GM19099 (cell line): ENCODE data around the gene ST8SIA1.

ENCODE experiments used
- POLR2A ChIP-seq: IDR thresholded peaks from 3 replicates; pipeline ENCODE4 v1.6.1; 2011; ENCODE audit warnings: low read depth; ENCODE audit not compliant: insufficient read length; ENCODE audit errors: extremely low read depth

The ST8SIA1 gene

DNA sequence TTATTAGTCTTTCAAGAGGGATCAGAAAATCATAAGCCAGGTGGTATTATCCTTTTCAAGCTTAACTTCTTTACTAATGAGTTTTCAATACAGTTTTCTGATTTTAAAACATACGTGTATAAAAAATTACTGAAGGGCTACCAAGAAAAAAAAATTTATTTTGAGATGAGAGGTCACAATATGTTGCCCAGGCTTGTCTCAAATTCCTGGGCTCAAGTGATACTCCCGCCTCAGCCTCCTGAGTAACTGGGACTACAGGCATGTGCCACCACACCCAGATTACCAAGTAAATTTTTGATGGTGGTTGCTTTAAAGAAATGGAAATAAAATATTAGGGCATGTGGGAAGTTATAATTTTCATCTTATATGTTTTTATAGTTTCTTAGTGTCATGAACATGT, 26.7 kb downstream of the ST8SIA1 start:
- no peak for TF ChIP-seq POLR2A

DNA sequence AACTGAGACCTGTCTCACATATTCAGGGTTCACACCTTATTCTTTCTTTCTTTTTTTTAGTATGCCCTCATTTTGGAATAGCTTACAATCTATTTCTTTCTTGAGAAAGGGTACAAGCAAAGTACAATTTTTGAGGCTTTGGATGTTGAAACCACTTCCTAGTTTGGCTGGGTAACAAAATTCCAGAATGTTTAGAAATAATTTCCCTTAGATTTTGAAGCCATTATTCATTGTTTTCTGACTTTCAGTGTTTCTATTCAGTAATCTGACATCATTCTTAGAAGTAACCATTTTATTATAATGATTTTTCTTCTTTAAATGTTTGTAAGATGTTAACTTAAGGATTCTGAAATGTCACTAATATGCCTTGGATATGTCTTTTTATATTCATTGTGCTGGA, 28.2 kb downstream of the ST8SIA1 start:
- TF ChIP-seq POLR2A = no peak

DNA sequence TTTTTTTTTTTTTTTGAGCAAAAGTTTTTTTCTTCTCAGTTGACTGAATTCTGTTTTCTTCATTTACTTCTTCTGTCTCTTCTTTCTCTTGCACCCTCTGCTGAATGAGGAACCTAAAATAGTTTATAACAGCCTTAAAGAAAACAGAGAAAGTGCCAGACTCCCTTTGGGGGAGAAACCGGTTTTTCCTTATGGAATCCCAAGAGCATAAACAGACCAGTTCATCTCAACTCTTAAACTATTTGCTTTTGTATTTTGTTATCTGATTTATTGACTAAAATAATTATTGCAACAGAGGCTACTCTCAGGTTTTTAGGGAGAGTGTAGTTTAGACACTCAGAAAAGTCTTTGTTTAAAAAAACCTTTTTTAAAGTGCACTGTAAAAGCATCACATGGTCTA, 30.2 kb downstream of the ST8SIA1 start:
- TF ChIP-seq POLR2A = no peak

DNA sequence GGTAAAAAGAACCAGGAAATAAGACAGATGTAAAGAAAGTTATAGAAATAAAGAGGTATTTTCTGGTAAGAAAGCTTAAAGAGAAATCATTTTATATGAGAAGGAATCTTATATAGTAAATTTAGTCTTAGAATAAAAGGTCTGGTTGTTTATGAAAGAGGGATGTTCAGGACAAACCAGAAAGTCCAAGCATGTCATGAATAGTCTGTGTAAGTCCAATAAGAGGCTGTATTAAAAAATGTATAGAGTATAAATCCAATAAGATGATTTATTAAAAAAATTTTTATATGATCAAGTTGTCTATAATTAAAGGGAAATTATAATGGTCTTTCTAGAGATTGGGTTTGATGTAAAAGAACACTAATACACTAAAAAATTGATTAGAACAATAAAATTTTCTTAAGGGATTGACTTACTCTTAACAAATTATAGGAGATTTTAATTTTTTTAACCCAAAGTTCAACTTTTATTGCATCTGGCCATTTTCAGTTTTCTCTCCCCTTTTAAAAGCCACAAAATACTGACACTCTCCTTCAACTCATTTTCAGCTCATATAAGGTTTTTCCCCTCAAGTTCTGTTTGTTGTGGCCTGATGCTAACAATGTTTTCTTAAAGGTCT, 35.1 kb downstream of the ST8SIA1 start:
- TF ChIP-seq POLR2A = no peak

DNA sequence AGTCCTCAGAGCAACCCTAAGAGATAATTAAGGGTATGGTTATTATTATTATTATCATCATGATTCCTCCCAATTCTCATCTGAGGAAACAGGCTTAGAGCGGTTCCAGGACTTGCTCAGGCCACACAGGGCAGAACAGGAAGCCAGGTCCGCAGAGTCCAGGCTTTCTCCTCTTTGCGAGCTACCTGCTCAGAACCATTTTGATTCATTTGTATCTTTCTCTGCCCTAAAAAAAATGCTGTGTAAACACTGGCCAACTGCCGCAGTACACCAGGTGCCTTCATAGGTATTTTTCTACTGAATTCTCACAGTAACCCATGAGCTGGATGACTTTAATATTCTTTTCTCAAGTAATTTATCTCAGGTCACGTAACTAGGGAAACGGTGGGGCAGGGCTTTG, 45.3 kb downstream of the ST8SIA1 start:
- TF ChIP-seq POLR2A = no peak

DNA sequence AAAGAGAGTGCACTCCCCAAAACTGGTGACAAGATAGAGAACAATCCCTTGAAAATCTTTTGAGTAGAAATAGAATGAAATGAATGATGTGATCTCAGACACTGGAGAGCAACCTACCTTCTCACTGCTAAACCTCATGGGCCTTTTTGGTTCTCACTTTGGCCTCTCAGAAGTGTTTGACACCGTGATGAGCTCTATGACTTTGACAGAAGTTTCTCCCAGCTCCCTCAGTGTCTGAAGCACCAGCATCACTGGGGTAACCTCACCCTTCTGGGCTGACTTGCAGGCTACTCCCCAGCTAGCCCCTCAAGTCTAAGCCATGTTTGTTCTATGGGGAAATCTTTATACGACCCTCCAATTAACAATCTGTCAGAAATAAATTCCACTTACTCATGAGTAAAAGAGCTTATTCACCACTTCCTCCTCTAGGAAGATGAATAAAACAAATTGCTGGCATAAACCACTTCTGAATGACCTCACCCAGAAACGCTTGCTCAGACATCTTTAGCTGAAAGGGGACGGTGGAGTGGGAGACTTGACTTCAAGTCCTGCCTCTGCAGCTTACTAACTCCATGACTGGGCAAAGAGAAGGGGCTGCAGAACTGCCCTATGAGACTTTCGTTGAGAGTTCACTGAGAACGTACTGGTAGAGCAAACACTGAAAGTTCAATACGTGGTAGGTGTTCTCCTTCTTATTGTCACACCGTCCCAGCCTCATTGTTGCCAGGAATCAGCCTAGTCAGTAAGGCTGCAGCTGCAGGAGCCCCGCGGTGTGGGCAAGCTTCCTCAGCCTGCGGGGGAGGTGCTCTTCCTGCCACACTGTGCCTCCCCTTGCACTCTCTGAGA, 46.5 kb downstream of the ST8SIA1 start:
- no peak for TF ChIP-seq POLR2A

DNA sequence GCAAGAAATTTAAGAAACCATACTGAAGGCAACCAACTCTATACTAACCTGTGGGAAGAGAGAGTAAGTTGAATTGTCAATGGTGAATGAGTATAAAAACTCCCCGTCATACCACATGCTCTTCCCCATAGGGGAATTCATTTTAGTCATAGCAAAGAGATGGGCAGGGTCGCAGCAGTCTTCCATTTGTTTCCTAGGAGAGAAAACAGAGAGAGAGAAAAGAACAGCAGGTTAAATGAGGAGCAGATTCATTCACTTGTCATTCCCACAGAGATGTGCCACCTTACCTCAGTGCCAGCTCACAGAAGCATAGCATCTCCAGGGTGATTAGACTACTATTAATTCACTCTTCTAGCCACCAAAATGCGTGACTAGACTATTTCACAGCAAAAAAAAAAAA, 47.4 kb downstream of the ST8SIA1 start:
- no peak for TF ChIP-seq POLR2A

DNA sequence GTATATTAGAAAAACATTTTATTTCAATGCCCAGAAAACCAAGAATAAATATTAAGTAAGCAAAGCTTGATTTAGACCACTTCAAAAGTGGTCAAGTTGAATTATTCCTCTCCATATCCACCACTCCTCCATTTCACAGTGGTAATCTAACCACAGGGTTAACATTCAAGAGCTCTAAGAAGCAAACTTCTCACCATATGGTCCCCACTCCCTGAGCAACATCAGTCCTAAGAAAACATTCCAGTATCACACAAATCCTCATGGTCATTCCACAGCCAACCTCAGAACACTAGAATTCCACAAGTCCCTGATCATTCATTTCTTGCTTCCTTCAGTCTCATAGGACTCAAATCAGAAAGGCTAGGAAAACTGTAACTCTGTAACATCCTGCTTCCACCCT, 47.9 kb downstream of the ST8SIA1 start:
- TF ChIP-seq POLR2A = no peak

DNA sequence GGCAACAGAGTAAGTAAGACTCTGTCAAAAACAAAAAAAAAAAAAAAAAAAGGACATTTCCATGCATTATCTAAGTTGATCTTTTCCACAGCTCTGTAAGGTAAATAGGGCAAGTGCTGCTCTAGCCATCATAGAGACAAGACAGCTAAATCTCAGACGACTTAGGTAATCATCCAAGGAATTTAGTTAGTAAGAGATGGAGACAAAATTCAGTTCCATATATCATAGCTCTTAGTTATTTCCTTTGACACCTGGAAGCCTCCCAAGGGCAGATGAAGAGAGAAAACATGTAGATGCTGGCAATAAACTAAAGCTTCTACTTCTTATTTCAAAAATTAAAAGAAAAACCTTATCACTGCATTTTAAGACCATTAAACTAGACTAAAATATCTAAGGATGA, 48.7 kb downstream of the ST8SIA1 start:
- TF ChIP-seq POLR2A = no peak

DNA sequence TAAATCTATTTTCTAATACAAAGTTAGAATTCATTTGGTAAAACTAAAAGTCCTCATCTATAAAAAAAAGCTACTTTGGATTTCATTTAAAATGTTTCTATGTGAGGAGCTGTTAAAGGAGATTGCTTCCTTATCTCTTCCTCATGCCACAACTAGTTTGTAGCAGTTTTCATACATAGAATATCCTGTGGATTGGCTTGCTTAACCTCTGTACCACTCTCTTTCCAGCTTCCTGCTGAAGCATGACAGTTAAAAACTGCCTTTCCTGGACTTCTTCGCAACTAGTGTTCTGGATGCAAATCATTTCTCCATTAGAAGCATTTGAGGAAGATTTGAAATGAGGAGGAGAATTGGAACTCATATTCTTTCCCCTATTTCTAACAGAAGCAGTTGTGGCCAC, 49.6 kb downstream of the ST8SIA1 start:
- no peak for TF ChIP-seq POLR2A

DNA sequence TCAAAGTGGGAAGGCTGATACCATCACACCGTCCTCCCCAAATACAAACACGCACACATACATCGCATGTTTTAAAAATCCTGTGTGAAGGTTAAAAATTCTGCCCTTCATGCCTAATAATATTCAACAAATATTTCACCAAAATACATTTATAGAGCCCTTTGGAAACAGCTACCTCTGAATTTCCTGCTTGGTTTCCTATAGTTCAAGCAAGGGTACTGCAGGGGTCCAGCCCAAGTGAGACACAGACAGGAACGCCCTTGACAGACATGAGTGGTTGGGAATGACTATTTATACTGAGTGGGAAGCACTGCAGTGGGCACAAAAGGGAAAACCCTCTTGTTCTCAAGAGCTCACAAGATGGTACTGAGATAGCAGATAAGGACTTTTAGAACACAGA, 51.0 kb downstream of the ST8SIA1 start:
- TF ChIP-seq POLR2A = no peak

DNA sequence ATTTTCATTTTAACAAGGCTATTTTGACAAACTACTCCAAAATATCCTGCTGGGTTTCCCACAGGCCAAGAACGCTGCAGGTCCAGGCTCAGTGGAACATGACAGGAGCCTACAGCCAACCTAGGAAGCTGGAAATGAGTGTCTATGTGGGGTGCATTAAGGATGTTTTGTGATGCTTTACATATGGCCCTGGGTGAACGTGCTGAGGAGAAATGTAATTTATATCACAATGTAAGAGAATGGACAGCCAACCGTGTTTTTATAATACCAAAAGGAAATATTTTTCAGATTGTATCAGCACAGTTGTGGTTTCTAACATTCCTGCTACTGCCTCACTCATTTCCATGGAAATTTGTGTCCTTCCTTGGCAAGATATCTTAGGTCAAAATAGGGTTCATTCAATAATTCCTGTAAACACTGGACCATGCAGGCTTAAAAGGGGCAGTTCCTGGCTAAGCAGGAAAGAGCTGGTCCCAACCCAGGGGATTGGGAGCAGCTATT, 51.5 kb downstream of the ST8SIA1 start:
- TF ChIP-seq POLR2A = no peak

DNA sequence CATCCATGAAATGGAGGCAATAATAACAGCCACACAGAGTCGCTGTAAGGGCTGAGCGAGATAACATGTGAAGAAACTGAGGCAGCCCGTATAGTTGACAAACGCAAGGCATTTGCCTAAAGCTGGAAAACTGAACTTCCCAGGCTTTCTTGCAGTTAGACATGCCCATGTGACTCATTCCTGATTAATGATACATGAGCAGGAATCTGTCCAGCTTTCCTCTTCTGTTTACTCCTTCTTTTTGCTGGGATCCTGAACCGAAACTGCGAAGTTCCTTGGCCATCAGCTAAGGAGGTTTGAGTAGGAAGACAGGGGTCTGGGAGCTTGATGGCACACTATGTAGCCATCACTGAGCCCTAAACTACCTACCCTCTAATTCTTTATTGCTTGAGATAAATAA, 52.2 kb downstream of the ST8SIA1 start:
- TF ChIP-seq POLR2A = no peak

DNA sequence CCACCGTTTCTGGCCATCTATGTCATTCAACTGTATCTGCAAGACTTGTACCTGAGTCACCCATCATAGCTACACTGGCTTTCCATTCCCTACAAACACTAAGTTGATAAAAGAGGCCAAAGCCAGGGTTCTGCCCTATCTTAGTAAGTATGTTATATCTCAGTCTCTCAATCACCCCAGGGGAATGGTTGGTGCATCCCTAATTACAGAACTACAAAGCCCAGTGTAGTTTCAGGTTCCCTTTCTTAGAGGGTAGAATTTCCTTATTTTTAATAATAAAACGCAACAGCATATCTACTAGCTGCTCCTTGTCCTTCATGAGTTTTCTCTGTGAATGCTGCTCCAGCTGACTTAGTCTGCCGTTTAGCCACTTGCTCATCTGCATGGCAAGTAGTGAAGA, 57.6 kb downstream of the ST8SIA1 start:
- TF ChIP-seq POLR2A = no peak

DNA sequence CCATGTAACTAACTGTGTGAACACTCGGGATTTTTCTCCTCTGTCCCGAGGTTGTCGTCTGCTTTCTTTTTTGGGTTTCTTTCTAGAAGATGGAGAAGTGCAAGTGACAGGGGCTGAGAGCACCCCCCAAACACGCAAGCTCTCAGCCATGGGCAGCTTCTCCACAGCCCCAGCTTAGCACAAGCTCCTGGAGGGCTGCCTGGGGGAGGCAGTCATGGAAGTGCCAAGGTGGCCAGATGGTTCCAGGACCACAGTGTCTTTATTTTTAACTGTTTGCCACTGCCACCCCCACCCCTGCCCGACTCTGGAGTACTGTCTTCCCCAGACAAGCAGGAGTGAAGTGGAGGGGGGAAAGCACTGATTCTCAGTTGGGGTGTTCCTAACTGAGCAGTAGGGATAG, 58.2 kb downstream of the ST8SIA1 start:
- no peak for TF ChIP-seq POLR2A

DNA sequence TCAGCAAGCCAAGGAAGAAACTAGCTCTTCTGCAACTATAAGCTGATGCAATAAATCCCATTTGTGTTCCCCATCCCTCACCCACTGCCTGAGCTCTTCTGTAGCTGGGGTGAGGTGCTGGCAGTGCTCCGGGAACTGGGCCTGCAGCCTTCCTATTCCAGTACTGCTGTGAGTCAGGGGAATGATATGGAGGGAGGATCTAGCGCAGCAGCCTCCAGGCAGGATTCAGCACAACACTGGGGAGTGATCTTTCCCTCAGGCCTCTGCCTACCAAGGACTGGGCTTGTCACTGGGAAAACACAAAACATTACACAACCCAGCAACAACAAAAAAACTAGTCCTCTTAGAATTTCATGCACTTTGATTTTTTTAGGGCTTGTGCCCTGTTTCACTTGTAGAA, 58.7 kb downstream of the ST8SIA1 start:
- no peak for TF ChIP-seq POLR2A
